ENCODE data around the gene ZNF322. TPM values are rescaled to one million over a fixed set of nuclear protein-coding genes. Genes with fewer than 3 reads are reported as not detected.
A peak's percentile ranks its signal among the peaks of the same experiment; 100 is the strongest.

Gene ZNF322
- total and polyA plus RNA-seq, 4 experiments from 2014 or later, result 3.3 to 23.1 (median 12.8) TPM

- H3K4me3 ChIP-seq (ENCODE audit: low read length in 2 of 2), result no peak overlapping the region
- ChIA-PET CTCF (ENCODE audit: partially characterized antibody) (interaction anchor here (0.7 to 6.3 kb wide), 4 partner anchors 18 to 257 kb away, joined by 3 to 116 read pairs (median 61); no protein-coding TSS in a partner anchor), POLR2A (ENCODE audit: partially characterized antibody) (interaction anchor here (1.0 to 2.2 kb wide), 4 partner anchors 16 to 271 kb away, joined by 4 to 14 read pairs (median 6); no protein-coding TSS in a partner anchor)
- no peak for DNase-seq
- no peaks in the 10 kb centered on the region for H3K9me3 ChIP-seq (ENCODE audit: control insufficient read depth in 1 of 2, low read length in 2 of 2)
- H3K27ac ChIP-seq (ENCODE audit: low read depth, low read length), result no peak overlapping the region
- Mint-ChIP-seq H3K9me3 (peaks cover 0 to 2% (median 0%) of the 10 kb centered on the region in 8 donors), H3K4me1 (peaks cover 0 to 12% (median 2%) of the 10 kb centered on the region in 4 donors), H3K27me3 (peaks cover 20 to 24% of the 10 kb centered on the region in 2 donors), H3K4me3 (no peak overlapping the region), H3K27ac (peak overlapping the region in 1 of 7 donors; percentile 33), H3K36me3 (peaks cover 5 to 7% of the 10 kb centered on the region in 2 donors)
- no peaks in the 10 kb centered on the region for H3K27me3 ChIP-seq (ENCODE audit: insufficient read depth, low read length)
- peaks cover 10% of the 10 kb centered on the region for H3K36me3 ChIP-seq (ENCODE audit: insufficient read depth, low read length)
- H3K4me1 ChIP-seq (ENCODE audit: insufficient read depth, low read length), result peaks cover 22% of the 10 kb centered on the region
- intact Hi-C loops (cut with micrococcal nuclease), result loop anchor here (10.0 kb wide), 1 partner anchor 1301 kb away; a partner anchor contains a TSS
Observed at GRCh38 chr6:26593278-26594130, 66.0 kb downstream of the ZNF322 start.

DNA sequence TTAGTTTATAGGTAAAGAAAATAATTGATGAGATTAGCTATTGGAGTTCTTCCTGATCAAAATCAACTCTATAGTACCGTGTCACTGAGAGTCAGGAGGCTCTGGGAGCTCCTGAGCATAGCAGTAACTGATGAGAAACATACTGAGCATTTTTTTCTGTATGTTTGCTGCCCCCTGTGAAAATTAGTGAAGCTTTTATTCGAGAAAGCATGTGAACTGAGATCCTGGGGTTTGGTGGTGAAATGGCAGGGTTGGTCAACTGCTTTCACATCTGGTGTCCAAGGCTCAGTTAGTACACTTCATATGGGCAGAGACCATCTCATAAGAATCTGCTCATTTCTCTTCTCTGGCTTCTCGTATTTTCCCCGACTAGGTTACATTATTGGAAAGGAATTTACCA, 66.9 kb downstream of the ZNF322 start:
- POLR2A ChIA-PET (ENCODE audit: partially characterized antibody), result interaction anchor here (1.7 kb wide), 1 partner anchor 23 kb away, joined by 14 read pairs; no protein-coding TSS in a partner anchor
- peaks cover 0 to 2% (median 0%) of the 10 kb centered on the region in 8 donors for H3K9me3 Mint-ChIP-seq

DNA sequence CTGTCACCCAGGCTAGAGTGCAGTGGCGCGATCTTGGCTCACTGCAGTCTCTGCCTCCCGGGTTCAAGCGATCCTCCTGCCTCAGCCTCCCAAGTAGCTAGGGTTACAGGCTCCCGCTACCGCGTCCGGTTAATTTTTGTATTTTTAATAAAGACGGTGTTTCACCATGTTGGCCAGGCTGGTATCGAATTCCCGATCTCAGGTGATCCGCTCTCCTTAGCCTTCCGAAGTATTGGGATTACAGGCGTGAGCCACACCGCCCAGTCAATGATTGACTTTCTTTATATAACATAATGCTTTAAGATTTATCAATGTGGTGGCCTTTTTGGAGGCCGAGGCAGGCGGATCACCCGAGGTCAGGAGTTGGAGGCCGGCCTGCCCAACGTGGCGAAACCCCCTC, 70.6 kb downstream of the ZNF322 start:
- Histone ChIP-seq H3K4me3 (ENCODE audit: low read length in 2 of 2) (no peak overlapping the region), H3K27ac (ENCODE audit: low read depth, low read length) (no peak overlapping the region), H3K36me3 (ENCODE audit: insufficient read depth, low read length) (no peaks in the 10 kb centered on the region), H3K27me3 (ENCODE audit: insufficient read depth, low read length) (no peaks in the 10 kb centered on the region), H3K9me3 (ENCODE audit: control insufficient read depth in 1 of 2, low read length in 2 of 2) (no peaks in the 10 kb centered on the region), H3K4me1 (ENCODE audit: insufficient read depth, low read length) (no peaks in the 10 kb centered on the region)
- peaks cover 17 to 30% of the 10 kb centered on the region in 2 donors for H3K27me3 Mint-ChIP-seq
- CTCF ChIA-PET (ENCODE audit: partially characterized antibody), result no interaction called here
- no peak overlapping the region for H3K27ac Mint-ChIP-seq
- intact Hi-C loops (cut with micrococcal nuclease), result no loop called here
- POLR2A ChIA-PET (ENCODE audit: partially characterized antibody), result no interaction called here
- H3K4me1 Mint-ChIP-seq, result no peaks in the 10 kb centered on the region
- H3K36me3 Mint-ChIP-seq, result no peaks in the 10 kb centered on the region
- no peak for DNase-seq
- H3K4me3 Mint-ChIP-seq, result no peak overlapping the region
- H3K9me3 Mint-ChIP-seq, result peaks cover 0 to 2% (median 0%) of the 10 kb centered on the region in 8 donors

More for the DNA sequence above, 66.9 kb downstream of the ZNF322 start:
- no peaks in the 10 kb centered on the region for H3K36me3 Mint-ChIP-seq
- peaks cover under 1% of the 10 kb centered on the region for H3K36me3 ChIP-seq (ENCODE audit: insufficient read depth, low read length)
- CTCF ChIA-PET (ENCODE audit: partially characterized antibody), result interaction anchor here (5.7 to 6.3 kb wide), 2 partner anchors 18 to 250 kb away, joined by 114 to 116 read pairs; no protein-coding TSS in a partner anchor
- no peak overlapping the region for H3K27ac ChIP-seq (ENCODE audit: low read depth, low read length)
- H3K4me1 ChIP-seq (ENCODE audit: insufficient read depth, low read length), result peaks cover 13% of the 10 kb centered on the region
- H3K4me3 ChIP-seq (ENCODE audit: low read length in 2 of 2), result no peak overlapping the region
- intact Hi-C loops (cut with micrococcal nuclease), result loop anchor here (10.0 kb wide), 1 partner anchor 1302 kb away; a partner anchor contains a TSS
- H3K9me3 ChIP-seq (ENCODE audit: control insufficient read depth in 1 of 2, low read length in 2 of 2), result no peaks in the 10 kb centered on the region
- H3K27me3 ChIP-seq (ENCODE audit: insufficient read depth, low read length), result no peaks in the 10 kb centered on the region
- H3K4me3 Mint-ChIP-seq, result peak overlapping the region in 1 of 8 donors; percentile 20
- peaks cover 20 to 24% of the 10 kb centered on the region in 2 donors for H3K27me3 Mint-ChIP-seq
- DNase-seq, result no peak
- no peak overlapping the region for H3K27ac Mint-ChIP-seq
- peaks cover 0 to 6% (median under 1%) of the 10 kb centered on the region in 4 donors for H3K4me1 Mint-ChIP-seq

Other genes with a start within 250 kb of the ZNF322 start
- gene BTN3A3, start 219.2 kb downstream of the ZNF322 start, total RNA-seq, result 100 to 1,000 TPM; 211 to 215 TPM
- gene BTN3A3, start 219.2 kb downstream of the ZNF322 start, polyA plus RNA-seq, result 10 to 100 TPM; 72.7 to 72.9 TPM
- gene BTN2A1, start 201.8 kb downstream of the ZNF322 start, total RNA-seq, result 10 to 100 TPM; 57.0 to 62.8 TPM
- 10 to 100 TPM; 10.9 to 15.9 TPM for gene BTN2A1, start 201.8 kb downstream of the ZNF322 start, polyA plus RNA-seq
- not detected for gene BTN1A1, start 159.4 kb downstream of the ZNF322 start, total RNA-seq
- gene BTN1A1, start 159.4 kb downstream of the ZNF322 start, polyA plus RNA-seq, result under 1 TPM in 1 of 2 donors, not detected in 1; 0.08 TPM
- 100 to 1,000 TPM; 102 to 105 TPM for gene HMGN4, start 121.4 kb downstream of the ZNF322 start, total RNA-seq
- 100 to 1,000 TPM; 154 to 305 TPM for gene HMGN4, start 121.4 kb downstream of the ZNF322 start, polyA plus RNA-seq
- 10 to 100 TPM; 33.5 to 34.8 TPM for gene ABT1, start 62.8 kb downstream of the ZNF322 start, total RNA-seq
- 10 to 100 TPM; 50.0 to 63.9 TPM for gene ABT1, start 62.8 kb downstream of the ZNF322 start, polyA plus RNA-seq